Vagina (tissue), 2 donors: ENCODE measurements around the gene HPS3. TPM values are rescaled to one million over a fixed set of nuclear protein-coding genes. Genes with fewer than 3 reads are reported as not detected.

Source experiments
- DNase-seq, 2 donors: peaks; one replicate each; pipeline ENCODE4 v3.0.0-alpha.2; 2017; ENCODE audit errors: extremely low spot score in 2 of 2
- H3K27ac ChIP-seq: fragments of 200-600 bp; sonication (generic); one replicate; pipeline ENCODE4 v1.5.1; 2019
- H3K27me3 ChIP-seq: fragments of 200-600 bp; sonication (generic); one replicate; pipeline ENCODE4 v1.5.1; 2019
- H3K36me3 ChIP-seq, 2 donors: fragments of 200-600 bp; sonication (generic); one replicate each; pipeline ENCODE4 v1.5.1; 2017 to 2019
- H3K4me1 ChIP-seq: fragments of 200-600 bp; sonication (generic); one replicate; pipeline ENCODE4 v1.5.1; 2019
- H3K4me3 ChIP-seq, 2 donors: fragments of 200-600 bp; sonication (generic); 1 replicate in 1 of 2; 2 replicates in 1 of 2; pipeline ENCODE4 v1.5.1; 2016 to 2019
- H3K9me3 ChIP-seq: fragments of 200-600 bp; sonication (generic); one replicate; pipeline ENCODE4 v1.5.1; 2019
- CTCF ChIP-seq, 3 experiments: fragments of 450-650 bp in 2 of 3; fragments of 200-600 bp in 1 of 3; sonication (generic) in 1 of 3; IDR thresholded peaks; one replicate each; pipeline ENCODE4 v1.5.1; 2017 to 2019; ENCODE audit warnings: antibody characterized with exemption in 3 of 3, mild to moderate bottlenecking in 2 of 3, moderate library complexity in 2 of 3
- POLR2A ChIP-seq, 2 donors: fragments of 450-650 bp; IDR thresholded peaks; one replicate each; pipeline ENCODE4 v1.6.1; 2017; ENCODE audit warnings: antibody characterized with exemption in 2 of 2, mild to moderate bottlenecking in 2 of 2, moderate library complexity in 2 of 2
- POLR2AphosphoS5 ChIP-seq, 2 donors: sonication (generic); formaldehyde crosslinking; IDR thresholded peaks; one replicate each; pipeline ENCODE4 v1.9.0; 2017; ENCODE audit warnings: antibody characterized with exemption in 2 of 2, mild to moderate bottlenecking in 2 of 2, low read depth in 1 of 2; ENCODE audit not compliant: insufficient read depth in 1 of 2
- intact Hi-C: fragments of 100-400 bp; cut with DNase I; formaldehyde crosslinking; loops from one replicate; pipeline ENCODE4 v1.15.1; 2023
- total RNA-seq: library from RNA; depleted of rRNA; stranded (reverse); fragments of >200 nt; gene quantifications from one replicate; pipeline ENCODE4 v1.2.3, GENCODE V29; 2016

HPS3 gene
- total RNA-seq, 1 donor from 2014 or later, result 25.5 TPM

GRCh38 chr3:149197669-149198068 lies 68.2 kb downstream of the HPS3 start:
- intact Hi-C loops, result no loop called here
- H3K4me3 ChIP-seq, result no peak overlapping the region
- H3K27me3 ChIP-seq, result no peaks in the 10 kb centered on the region
- no peaks in the 10 kb centered on the region for H3K36me3 ChIP-seq
- H3K9me3 ChIP-seq, result no peaks in the 10 kb centered on the region
- DNase-seq, result no peak
- H3K4me1 ChIP-seq, result no peaks in the 10 kb centered on the region
- H3K27ac ChIP-seq, result no peak overlapping the region
- TF ChIP-seq POLR2AphosphoS5 (IDR thresholded peaks at IDR 0.05; ENCODE audit: insufficient read depth in 1 of 2, low read depth in 1 of 2) (no peak), POLR2A (IDR thresholded peaks at IDR 0.05) (no peak), CTCF (IDR thresholded peaks at IDR 0.05) (no peak)

- Histone ChIP-seq H3K4me1 (no peaks in the 10 kb centered on the region), H3K9me3 (no peaks in the 10 kb centered on the region), H3K27ac (no peak overlapping the region), H3K4me3 (no peak overlapping the region), H3K36me3 (no peaks in the 10 kb centered on the region), H3K27me3 (no peaks in the 10 kb centered on the region)
- no peak for TF ChIP-seq POLR2AphosphoS5 (IDR thresholded peaks at IDR 0.05; ENCODE audit: insufficient read depth in 1 of 2, low read depth in 1 of 2)
- no peak for TF ChIP-seq CTCF (IDR thresholded peaks at IDR 0.05)
- no peak for TF ChIP-seq POLR2A (IDR thresholded peaks at IDR 0.05)
- no peak for DNase-seq
- intact Hi-C loops, result no loop called here
Observed at GRCh38 chr3:149198611-149199010, 69.2 kb downstream of the HPS3 start.

- TF ChIP-seq POLR2A (IDR thresholded peaks at IDR 0.05) (no peak), POLR2AphosphoS5 (IDR thresholded peaks at IDR 0.05; ENCODE audit: insufficient read depth in 1 of 2, low read depth in 1 of 2) (no peak), CTCF (IDR thresholded peaks at IDR 0.05) (no peak)
- no peak for DNase-seq
- Histone ChIP-seq H3K4me3 (no peak overlapping the region), H3K27me3 (no peaks in the 10 kb centered on the region), H3K9me3 (no peaks in the 10 kb centered on the region), H3K36me3 (no peaks in the 10 kb centered on the region), H3K27ac (no peak overlapping the region), H3K4me1 (no peaks in the 10 kb centered on the region)
- intact Hi-C loops, result no loop called here
Observed at GRCh38 chr3:149199474-149199873, 70.0 kb downstream of the HPS3 start.

- Histone ChIP-seq H3K27me3 (no peaks in the 10 kb centered on the region), H3K9me3 (no peaks in the 10 kb centered on the region), H3K4me3 (no peak overlapping the region), H3K27ac (no peak overlapping the region), H3K36me3 (no peaks in the 10 kb centered on the region), H3K4me1 (no peaks in the 10 kb centered on the region)
- TF ChIP-seq POLR2AphosphoS5 (IDR thresholded peaks at IDR 0.05; ENCODE audit: insufficient read depth in 1 of 2, low read depth in 1 of 2) (no peak), POLR2A (IDR thresholded peaks at IDR 0.05) (no peak), CTCF (IDR thresholded peaks at IDR 0.05) (no peak)
- intact Hi-C loops, result no loop called here
- DNase-seq, result no peak
Observed at GRCh38 chr3:149203758-149204157, 74.3 kb downstream of the HPS3 start.

- no peaks in the 10 kb centered on the region for H3K27me3 ChIP-seq
- H3K36me3 ChIP-seq, result no peaks in the 10 kb centered on the region
- intact Hi-C loops, result no loop called here
- no peak for TF ChIP-seq CTCF (IDR thresholded peaks at IDR 0.05)
- TF ChIP-seq POLR2AphosphoS5 (IDR thresholded peaks at IDR 0.05; ENCODE audit: insufficient read depth in 1 of 2, low read depth in 1 of 2), result no peak
- TF ChIP-seq POLR2A (IDR thresholded peaks at IDR 0.05), result no peak
- DNase-seq, result no peak
- H3K27ac ChIP-seq, result no peak overlapping the region
- H3K9me3 ChIP-seq, result no peaks in the 10 kb centered on the region
- no peak overlapping the region for H3K4me3 ChIP-seq
- no peaks in the 10 kb centered on the region for H3K4me1 ChIP-seq
Observed at GRCh38 chr3:149204390-149204991, 75.1 kb downstream of the HPS3 start.
